HG03457 (cell line): ENCODE results near the gene CTIF.

Experiments used
- ATAC-seq: cut with Tn5 transposase; IDR thresholded peaks from one replicate; pipeline ENCODE4 v1.9.1; 2021; ENCODE audit warnings: moderate number of reproducible peaks; ENCODE audit not compliant: unreplicated experiment

Gene CTIF

GRCh38 chr18:48531908-48532307 lies 6.9 kb upstream of the CTIF start:
- ATAC-seq = no peak

- no peak for ATAC-seq
These were observed 5.3 kb upstream of the CTIF start for GRCh38 chr18:48533340-48534070.

- no peak for ATAC-seq
These were observed 4.5 kb upstream of the CTIF start for GRCh38 chr18:48534364-48534763.

- no peak for ATAC-seq
These were observed 2.9 kb upstream of the CTIF start for GRCh38 chr18:48535956-48536355.

GRCh38 chr18:48536516-48536915 lies 2.3 kb upstream of the CTIF start:
- no peak for ATAC-seq

GRCh38 chr18:48539406-48540250 lies 797 bp downstream of the CTIF start:
- ATAC-seq = no peak

- no peak for ATAC-seq
These were observed 1.6 kb downstream of the CTIF start for GRCh38 chr18:48540251-48541025.

- ATAC-seq = no peak
These were observed 2.4 kb downstream of the CTIF start for GRCh38 chr18:48541026-48541746.

GRCh38 chr18:48541747-48542400 lies 3.0 kb downstream of the CTIF start:
- ATAC-seq = no peak

- ATAC-seq = no peak
These were observed 3.8 kb downstream of the CTIF start for GRCh38 chr18:48542513-48543181.

- ATAC-seq = no peak
These were observed 4.4 kb downstream of the CTIF start for GRCh38 chr18:48543228-48543627.

- ATAC-seq = no peak
These were observed 5.3 kb downstream of the CTIF start for GRCh38 chr18:48544116-48544515.

- no peak for ATAC-seq
These were observed 6.0 kb downstream of the CTIF start for GRCh38 chr18:48544661-48545415.

GRCh38 chr18:48545757-48546321 lies 7.0 kb downstream of the CTIF start:
- ATAC-seq = no peak

- ATAC-seq = no peak
These were observed 7.6 kb downstream of the CTIF start for GRCh38 chr18:48546396-48546795.

- no peak for ATAC-seq
These were observed 8.7 kb downstream of the CTIF start for GRCh38 chr18:48547531-48547981.

GRCh38 chr18:48548011-48548771 lies 9.4 kb downstream of the CTIF start:
- no peak for ATAC-seq

GRCh38 chr18:48548921-48549320 lies 10.1 kb downstream of the CTIF start:
- no peak for ATAC-seq
